GM21786 (cell line): ENCODE results near the gene ZNF254.
A peak's percentile ranks its signal among the peaks of the same experiment; 100 is the strongest.
"Not testable (repeated sequence)": the region's sequence is repeated elsewhere in the genome, so short reads cannot be mapped to it uniquely, and the experiment has no call there.

Source experiments
- ATAC-seq: cut with Tn5 transposase; IDR thresholded peaks from one replicate; pipeline ENCODE4 v1.9.1; 2021; ENCODE audit not compliant: unreplicated experiment

ZNF254 gene

GRCh38 chr19:24086974-24087595 lies at the start of gene ZNF254:
Gene ZNF254 (plus strand): TSS chr19:24087187. CDS start chr19:24087308, 121 bp downstream.
- ATAC-seq = peak; percentile 100

GRCh38 chr19:24040621-24041020 lies 46.4 kb upstream of the ZNF254 start:
- ATAC-seq = no peak

- ATAC-seq = not testable (repeated sequence)
These were observed 45.7 kb upstream of the ZNF254 start for GRCh38 chr19:24041326-24041725.

GRCh38 chr19:24046550-24046949 lies 40.4 kb upstream of the ZNF254 start:
- no peak for ATAC-seq

GRCh38 chr19:24048261-24048660 lies 38.7 kb upstream of the ZNF254 start:
- no peak for ATAC-seq

- no peak for ATAC-seq
These were observed 37.5 kb upstream of the ZNF254 start for GRCh38 chr19:24049537-24049936.

GRCh38 chr19:24051516-24051915 lies 35.5 kb upstream of the ZNF254 start:
- ATAC-seq = no peak

- ATAC-seq = no peak
These were observed 34.2 kb upstream of the ZNF254 start for GRCh38 chr19:24052811-24053210.

GRCh38 chr19:24053601-24054000 lies 33.4 kb upstream of the ZNF254 start:
- no peak for ATAC-seq

- peak; percentile 50 for ATAC-seq
These were observed 32.7 kb upstream of the ZNF254 start for GRCh38 chr19:24054044-24054935.

- no peak for ATAC-seq
These were observed 31.4 kb upstream of the ZNF254 start for GRCh38 chr19:24055548-24055947.

- no peak for ATAC-seq
These were observed 29.8 kb upstream of the ZNF254 start for GRCh38 chr19:24057144-24057543.

GRCh38 chr19:24059563-24060295 lies 27.3 kb upstream of the ZNF254 start:
- no peak for ATAC-seq

- ATAC-seq = no peak
These were observed 26.2 kb upstream of the ZNF254 start for GRCh38 chr19:24060687-24061356.

- no peak for ATAC-seq
These were observed 24.8 kb upstream of the ZNF254 start for GRCh38 chr19:24062190-24062589.

GRCh38 chr19:24063295-24063694 lies 23.7 kb upstream of the ZNF254 start:
- ATAC-seq = no peak

- ATAC-seq = no peak
These were observed 22.8 kb upstream of the ZNF254 start for GRCh38 chr19:24064175-24064574.

GRCh38 chr19:24065243-24065642 lies 21.7 kb upstream of the ZNF254 start:
- ATAC-seq = no peak

GRCh38 chr19:24065865-24066604 lies 21.0 kb upstream of the ZNF254 start:
- no peak for ATAC-seq

GRCh38 chr19:24069905-24070657 lies 16.9 kb upstream of the ZNF254 start:
- no peak for ATAC-seq
